ENCODE data around the gene ATG2B. TPM values are rescaled to one million over a fixed set of nuclear protein-coding genes. Genes with fewer than 3 reads are reported as not detected.
A peak's percentile ranks its signal among the peaks of the same experiment; 100 is the strongest.
"Not testable (repeated sequence)": the region's sequence is repeated elsewhere in the genome, so short reads cannot be mapped to it uniquely, and the experiment has no call there.

The ATG2B gene
- total RNA-seq, 1 experiment from 2014 or later = 12.4 TPM

DNA sequence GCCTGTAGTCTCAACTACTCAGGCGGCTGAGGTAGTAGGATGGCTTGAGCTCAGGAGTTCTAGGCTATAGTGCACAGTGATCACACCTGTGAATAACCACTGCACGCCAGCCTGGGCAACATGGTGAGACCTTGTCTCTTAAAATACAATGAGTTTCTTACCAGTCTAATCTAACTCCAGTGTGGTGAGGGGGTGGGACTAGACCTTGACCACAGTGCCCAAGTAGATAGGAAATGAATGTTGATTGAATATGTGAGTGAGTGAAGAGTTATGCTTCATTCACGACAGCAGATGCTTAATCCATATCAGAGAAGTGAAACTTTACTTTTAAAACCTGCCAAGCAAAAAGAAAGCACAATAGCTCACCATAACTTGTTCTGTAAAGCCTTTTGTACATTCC, 17.6 kb upstream of the ATG2B start:
- no peak for DNase-seq (ENCODE audit: low read depth)

DNA sequence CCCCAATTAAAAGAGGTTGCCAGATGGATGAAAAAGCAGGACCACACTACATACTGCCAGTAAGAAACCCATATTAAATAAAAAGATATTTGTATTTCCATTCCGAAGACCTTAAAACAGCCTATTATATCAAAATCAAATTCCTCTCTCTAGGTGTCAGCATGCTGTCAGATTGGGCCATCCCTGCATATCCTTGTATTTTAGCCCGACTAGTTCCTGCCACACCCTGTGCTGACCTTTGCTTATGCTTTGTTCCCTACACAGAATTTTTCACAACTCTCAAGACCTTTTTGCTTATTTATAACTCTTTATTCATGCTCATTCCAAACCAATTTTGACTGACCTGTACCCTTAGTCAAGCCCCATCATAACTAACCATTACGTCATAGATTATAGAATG, 13.0 kb upstream of the ATG2B start:
- DNase-seq (ENCODE audit: low read depth) = no peak

DNA sequence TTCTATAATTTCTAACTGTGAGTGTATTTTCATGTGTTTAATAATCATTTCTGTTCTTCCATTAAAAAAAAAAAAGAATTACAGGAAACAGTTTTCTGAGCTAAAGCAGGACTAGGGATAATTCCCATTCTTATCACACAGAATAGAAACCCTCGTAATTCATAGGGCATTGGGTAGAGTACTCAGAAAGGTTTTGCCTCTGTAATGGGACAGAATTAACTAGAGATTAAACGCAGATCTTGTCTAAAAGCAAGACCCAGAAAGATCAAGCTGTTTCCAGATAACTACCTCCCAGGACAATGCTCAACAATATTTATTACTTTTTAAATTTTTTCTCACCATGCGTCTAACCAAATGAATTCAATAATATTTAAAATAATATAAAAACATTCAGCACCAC, 10.4 kb upstream of the ATG2B start:
- no peak for DNase-seq (ENCODE audit: low read depth)

DNA sequence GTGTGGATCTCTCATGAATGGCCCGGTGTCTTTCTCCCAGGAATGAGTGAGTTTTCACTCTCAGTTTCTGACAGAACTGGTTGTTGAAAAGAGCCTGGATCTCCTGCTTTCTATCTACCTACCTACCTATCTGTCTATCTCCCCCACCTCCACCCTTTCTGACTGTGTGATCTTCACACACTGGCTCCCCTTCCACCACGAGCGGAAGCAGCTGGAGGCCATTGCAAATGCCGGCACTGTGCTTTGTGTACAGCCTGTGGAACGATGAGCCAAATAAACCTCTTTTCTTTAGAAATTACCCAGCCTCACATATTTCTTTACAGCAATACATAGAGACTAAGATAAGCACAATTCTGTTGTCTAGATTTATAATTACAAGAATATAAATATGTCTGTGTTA, 7.4 kb upstream of the ATG2B start:
- no peak for DNase-seq (ENCODE audit: low read depth)

DNA sequence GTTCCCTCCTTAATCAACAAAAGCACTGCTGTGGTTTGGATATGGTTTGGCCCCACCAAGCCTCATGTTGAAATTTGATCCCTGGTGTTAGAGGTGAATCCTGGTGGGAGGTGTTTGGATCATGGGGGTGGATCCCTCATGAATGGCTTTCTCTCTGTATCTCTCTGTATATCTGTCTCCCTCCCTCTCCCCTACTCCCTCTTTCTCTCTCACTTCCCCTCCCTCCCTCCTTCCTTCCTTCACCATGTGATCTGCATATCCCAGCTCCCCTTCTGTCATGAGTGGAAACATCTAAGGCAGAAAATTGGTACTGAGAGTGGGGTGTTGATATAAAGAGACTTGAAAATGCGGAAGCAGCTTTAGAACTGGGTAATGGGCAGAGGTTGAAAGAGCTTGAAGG, 5.4 kb upstream of the ATG2B start:
- no peak for DNase-seq (ENCODE audit: low read depth)

DNA sequence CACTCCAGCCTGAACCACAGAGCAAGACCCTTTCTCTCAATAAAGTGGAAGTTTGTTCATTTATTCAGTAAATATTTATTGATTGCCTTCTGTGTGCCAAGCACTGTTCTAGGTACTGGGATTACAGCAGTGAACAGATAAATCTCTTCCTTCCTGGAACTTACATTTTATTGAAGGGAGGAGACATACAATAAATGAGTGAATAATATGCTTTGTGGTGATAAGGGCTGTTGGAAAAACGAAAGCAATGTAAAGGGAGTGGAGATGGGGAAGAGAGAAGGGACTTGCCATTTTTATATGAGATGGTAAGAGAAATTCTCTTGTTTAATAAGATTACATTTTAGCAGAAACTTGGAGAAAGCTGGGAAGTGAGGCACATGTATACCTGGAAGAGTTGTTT, 1.8 kb upstream of the ATG2B start:
- DNase-seq (ENCODE audit: low read depth) = no peak

DNA sequence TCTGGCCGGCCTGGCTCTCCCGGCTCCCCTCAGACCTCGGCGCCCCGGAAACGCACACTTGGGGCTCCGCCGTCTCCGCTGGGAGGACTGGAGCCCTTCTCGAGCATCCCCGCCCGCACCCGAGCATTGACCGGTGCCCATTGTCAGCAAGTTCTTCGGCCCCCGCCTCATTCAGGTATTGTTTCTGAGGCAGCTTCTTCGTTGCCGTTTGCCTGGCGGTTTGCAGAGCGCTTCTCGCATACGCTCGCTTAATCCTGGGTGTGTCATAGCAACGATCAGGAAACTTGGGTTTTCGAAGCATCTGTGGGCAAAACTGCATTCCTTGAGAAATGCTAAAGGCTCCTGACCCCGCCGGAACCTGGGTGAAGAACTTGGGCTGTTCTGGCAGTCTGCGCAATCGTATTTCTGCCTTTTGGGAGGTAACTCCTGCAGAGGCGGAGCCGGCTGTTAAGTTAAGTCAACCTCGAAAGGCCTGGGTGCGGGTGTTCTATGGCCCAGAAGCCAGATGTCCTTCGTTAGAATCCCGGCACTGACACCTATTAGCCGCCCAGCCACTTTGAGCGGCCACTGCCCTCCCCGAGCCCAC, 703 bp upstream of the ATG2B start:
- peak; percentile 51 for DNase-seq (ENCODE audit: low read depth)

DNA sequence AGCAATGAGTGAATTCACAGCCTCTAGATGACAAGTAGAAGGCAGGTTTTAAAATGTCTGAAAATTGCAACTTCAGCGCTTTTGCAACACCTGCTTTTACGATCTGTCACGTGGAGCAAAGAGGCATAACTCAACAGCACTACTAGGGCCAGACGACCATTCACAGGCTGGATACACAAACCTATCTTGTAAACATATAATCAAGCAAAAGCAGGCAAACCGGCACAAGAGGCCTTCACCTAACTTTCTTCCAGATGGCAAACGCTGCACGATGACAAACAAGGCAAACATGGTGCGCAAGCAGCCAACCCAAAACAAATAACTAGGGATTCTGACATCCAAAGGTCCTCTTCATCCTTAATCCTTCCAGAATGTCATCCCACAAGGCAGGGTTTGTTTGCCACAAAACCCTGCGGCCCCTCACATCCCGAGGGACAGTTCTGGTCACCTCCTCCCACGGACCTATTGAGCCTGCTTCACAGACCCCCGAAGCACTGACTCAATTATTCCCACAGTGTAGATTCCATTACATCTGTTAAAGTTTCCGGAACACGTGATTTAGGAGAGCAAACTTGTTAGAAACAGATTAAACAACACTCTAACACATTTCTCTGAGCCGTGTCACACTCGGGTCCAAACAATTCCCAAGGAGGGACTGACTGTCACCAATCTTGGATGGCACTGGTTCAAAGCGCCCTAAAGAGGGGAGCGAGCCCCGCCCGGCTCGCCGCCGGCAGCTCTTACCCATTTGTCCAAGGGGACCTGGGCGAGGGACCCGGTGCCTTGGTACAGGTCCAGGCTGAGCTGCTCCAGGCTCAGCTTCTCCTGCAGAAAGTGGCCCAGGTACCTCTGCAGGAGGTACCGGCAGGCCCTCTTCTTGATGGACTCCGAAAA, 823 bp downstream of the ATG2B start:
- DNase-seq (ENCODE audit: low read depth) = peak; percentile 45

DNA sequence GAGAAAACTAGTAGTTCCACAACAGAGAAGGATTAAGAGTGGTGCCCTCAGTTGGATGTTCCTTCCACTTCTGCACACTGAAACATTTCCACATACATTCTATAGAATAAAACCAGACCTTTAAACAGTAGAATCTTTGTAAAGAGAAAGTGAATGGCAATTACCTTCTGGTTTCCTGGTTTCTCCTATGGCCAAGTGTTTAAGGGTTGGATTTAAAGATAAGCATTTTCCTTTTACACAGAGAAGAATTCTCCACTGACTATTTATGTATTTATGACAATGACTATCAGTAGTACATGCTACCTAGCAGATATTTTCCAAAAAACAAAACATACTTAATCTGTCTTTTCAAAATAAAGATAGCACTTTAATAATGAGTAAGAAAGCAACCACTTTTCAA, 3.2 kb downstream of the ATG2B start:
- no peak for DNase-seq (ENCODE audit: low read depth)

DNA sequence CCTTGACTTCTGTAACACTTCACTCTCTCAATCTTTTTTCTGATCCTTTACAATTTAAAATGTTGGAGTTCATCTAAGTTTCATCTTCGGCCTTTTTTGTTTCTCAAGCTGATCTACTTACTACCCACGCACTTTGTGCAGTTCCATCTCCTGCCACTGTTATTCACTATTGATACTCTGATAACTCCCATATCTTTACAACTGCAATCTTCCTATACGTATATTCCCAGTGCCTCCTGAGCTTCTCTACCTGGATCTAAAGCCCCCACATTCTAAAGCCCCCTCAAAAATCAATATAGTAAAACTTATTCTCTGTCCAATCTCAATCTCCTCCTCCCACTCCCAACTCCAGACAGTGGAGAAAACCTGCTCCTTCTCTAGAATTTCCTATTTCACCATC, 5.9 kb downstream of the ATG2B start:
- DNase-seq (ENCODE audit: low read depth) = no peak

DNA sequence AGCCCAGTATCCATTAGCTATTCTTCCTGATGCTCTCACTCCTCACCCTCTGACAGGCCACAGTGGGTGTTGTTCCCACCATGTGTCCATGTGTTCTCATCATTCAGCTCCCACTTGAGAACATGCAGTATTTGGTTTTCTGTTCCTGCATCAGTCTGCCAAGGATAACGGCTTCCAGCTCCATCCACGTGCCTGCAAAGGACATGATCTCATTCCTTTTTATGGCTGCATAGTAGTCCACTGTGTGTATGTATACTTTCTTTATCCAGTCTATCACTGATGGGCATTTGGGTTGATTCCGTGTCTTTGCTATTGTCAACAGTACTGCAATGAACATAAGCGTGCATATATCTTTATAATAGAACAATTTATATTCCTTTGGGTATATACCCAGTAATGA, 8.9 kb downstream of the ATG2B start:
- DNase-seq (ENCODE audit: low read depth) = no peak

DNA sequence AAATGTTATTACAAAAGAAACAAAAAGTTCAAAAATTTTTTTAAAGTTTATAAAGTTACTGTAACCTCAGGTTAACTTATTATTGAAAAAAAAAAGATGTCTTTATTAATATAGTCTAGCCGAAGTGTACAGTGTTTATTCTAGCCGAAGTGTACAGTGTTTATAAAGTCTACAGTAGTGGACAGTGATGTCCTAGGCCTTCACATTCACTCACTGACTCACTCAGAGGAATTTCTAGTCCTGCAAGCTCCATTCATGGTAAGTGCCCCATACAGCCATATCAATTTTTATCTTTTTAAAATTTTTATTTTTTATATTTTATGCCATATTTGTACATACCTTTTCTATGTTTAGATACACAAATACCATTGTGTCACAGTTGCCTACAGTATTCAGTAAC, 10.4 kb downstream of the ATG2B start:
- DNase-seq (ENCODE audit: low read depth) = no peak

DNA sequence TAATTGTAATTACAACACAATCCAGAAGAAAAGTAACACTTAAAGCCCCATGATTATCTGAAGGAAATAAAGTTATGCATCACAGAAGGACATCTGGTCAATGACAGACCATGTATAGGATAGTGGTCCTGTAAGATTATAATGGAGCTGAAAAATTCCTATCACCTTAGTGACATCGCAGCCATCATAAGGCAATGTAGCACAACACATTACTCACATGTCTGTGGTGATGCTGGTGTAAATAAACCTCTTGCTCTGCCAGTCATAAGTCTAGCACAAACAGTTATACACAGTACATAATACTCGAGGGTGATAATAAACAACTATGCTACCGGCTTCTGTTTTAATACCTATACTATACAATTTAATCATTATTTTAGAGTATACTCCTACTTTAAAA, 11.2 kb downstream of the ATG2B start:
- no peak for DNase-seq (ENCODE audit: low read depth)

DNA sequence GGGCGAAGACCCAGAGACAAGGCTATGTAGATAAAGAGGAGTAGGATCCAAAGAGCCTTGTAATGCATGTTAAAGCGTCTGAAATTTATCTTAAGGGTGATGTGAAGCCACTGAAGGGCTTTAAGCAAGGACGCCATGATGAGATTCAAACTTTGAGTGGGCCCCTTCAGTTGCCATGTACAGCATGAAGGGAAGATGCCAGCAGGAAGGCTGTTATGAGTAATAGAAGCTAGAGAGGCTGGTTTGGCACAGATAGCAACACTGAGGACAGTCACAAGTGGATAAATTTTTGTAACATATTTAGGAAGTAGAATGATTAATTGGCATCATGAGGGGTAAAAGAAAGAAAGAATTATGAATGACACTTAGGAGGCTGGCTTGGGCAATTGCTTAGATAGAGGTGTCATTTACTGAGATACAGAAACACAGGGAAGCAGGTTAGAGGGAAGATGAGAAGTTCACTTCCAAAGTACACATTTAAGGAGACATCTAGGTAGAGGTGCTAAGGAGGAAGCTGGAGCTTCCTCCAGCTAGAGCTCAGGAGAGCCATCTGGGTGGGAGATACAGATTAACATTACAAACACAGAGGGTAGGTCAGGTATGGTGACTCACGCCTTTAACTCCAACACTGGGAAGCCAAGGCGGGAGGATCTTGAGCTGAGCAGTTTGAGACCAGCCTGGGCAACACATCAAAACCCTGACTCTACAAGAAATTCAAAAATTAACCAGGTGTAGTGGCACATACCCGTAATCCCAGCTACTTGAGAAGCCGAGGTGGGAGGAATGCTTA, 13.7 kb downstream of the ATG2B start:
- DNase-seq (ENCODE audit: low read depth) = peak; percentile 12

DNA sequence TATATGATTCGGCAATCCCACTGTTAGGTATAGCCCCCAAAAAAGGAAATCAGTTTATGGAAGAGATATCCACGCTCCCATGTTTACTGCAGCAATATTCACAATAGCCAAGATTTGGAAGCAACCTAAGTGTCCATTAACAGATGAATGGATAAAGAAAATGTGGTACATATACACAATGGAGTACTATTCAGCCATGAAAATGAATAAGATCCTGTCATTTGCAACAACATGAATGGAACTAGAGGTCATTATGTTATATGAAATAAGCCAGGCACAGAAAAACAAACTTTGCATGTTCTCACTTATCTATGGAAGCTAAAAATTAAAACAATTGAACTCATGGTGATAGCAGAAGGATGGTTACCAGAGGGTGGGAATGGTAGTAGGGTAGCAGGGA, 15.2 kb downstream of the ATG2B start:
- not testable (repeated sequence) for DNase-seq (ENCODE audit: low read depth)

DNA sequence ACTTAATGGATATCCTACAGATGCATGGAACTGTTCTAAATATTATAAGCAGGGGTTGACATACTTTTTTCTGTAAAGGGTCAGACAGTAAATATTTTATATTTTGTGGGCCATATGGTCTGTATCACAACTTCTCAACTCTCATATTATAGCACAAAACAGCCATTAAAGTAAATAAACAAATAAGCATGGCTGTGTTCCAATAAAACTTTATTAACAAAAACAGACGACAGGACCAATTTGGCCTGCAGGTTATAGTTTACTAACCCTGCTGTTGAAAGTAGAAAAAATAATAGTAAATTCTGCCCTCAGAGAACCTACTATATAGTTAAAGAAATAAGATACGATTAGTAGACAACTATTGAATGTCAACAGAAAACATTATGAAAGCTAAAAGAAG, 17.5 kb downstream of the ATG2B start:
- DNase-seq (ENCODE audit: low read depth) = no peak

DNA sequence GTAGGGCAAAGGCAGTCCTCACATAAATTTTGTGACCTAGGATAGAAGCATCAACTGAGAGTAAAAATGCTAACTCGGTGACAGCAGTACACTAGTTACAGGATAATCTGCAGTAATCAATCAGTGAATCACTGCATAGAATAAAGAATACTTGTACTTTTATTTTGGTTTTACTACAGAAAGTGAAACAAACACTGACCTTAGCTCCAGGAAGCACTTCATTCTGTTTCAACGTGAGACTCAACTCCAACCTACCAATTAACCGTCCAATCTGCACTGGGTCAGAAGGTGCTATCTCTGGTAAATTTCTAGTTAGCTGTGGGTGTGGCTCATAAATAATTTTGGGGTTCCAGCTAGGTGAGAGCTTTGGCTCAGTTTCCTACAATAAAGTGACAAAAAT, 21.8 kb downstream of the ATG2B start:
- DNase-seq (ENCODE audit: low read depth) = no peak

DNA sequence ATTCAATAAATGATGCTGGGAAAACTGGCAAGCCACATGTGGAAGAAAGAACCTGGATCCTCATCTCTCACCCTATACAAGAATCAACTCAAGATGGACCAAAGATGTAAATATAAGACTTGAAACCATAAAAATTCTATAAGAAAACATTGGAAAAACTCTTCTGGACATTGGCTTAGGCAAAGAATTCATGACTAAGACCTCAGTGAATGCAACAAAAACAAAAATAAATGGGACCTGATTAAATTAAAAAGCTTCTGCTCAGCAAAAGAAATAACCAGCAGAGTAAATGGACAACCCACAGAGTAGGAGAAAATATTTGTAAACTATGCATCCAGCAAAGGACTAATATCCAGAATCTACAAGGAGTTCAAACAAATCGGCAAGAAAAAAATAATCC, 24.6 kb downstream of the ATG2B start:
- DNase-seq (ENCODE audit: low read depth) = no peak

DNA sequence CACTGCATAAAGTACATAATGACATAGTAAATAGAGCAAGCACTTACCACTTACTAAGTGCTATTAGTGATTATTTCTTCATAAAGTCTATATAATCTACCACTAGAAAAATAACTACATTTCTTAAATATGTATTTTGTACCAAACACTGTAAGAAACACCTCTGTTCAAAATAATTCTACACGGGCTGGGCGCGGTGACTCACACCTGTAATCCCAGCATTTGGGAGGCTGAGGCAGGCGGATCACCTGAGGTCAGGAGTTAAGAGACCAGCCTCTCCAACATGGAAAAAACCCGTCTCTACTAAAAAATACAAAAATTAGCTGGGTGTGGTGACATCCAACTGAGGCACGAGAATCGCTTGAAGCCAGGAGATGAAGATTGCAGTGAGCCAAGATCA, 38.9 kb downstream of the ATG2B start:
- DNase-seq (ENCODE audit: low read depth) = no peak

DNA sequence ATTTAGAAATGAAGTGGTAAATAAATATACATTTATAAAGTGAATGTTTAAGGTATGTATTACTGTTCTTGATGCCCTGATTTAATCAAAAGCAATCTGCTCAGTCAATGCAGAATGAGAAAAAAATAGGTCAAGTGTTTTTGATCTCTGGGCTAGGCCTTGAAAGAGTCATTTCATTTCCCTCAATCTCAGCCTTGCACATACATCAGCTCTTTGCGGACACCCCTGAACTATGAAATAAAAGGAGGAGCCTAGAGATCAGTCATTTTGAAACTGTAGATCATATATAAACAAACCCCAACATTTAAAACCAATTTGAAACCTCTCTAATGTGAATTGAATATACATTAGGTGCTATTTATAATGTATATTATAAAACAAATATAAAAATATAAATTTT, 42.5 kb downstream of the ATG2B start:
- DNase-seq (ENCODE audit: low read depth) = no peak

DNA sequence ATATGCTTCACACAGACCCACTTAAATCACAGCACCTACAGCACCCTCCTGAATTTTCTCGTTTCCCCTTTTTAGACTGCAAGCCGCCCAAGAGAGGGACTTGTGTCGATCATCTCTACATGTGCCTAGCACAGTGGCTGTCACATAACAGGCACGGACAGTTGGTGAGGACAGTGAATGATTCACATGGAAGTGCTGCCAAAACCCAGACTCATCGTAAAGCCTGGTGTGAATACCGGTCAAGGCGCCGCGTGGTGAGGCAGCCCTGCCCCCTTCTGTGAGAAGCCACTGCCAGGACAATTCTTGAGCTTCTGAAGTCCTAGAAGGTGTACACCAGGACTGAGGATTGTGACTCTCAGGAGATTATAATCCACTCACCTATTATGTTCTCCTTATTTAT, 44.3 kb downstream of the ATG2B start:
- no peak for DNase-seq (ENCODE audit: low read depth)

DNA sequence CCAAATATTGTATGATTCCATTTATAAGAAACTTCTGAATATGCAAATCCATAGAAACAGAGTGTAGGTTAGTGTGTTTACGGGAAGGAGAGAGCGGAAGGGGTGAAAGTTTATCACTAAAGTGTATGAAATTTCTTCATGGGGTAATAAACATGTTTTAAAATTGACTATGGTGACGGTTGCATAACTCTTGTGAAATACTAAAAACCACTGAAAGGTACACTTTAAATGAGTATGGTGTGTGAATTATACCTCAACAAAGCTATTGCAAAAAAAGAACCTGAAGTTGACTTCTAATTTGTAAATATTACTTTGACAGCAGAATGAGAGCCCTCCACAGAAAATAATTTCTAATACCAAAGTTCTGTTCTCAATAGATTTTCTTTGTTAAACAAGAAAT, 47.1 kb downstream of the ATG2B start:
- DNase-seq (ENCODE audit: low read depth) = no peak

DNA sequence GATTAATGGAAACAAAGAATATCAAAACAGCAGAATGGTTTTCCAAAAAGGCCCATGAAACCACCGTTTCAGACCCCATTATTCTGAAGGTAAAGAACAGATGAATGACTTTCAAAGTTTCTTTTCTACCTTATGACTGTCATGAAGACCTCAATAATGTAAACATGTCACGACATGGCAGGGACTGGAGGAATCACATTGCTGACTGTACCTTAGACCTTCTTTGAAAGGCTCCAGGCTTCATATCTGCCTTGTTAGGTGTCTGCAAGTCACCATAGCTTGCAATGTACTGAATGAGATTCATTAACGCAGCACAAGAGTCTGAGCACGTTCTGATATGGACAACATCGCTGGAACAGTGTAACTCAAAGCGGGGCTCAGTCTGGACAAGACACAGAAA, 52.2 kb downstream of the ATG2B start:
- no peak for DNase-seq (ENCODE audit: low read depth)
